ENCODE measurements around the gene ACAT2.

The ACAT2 gene

DNA sequence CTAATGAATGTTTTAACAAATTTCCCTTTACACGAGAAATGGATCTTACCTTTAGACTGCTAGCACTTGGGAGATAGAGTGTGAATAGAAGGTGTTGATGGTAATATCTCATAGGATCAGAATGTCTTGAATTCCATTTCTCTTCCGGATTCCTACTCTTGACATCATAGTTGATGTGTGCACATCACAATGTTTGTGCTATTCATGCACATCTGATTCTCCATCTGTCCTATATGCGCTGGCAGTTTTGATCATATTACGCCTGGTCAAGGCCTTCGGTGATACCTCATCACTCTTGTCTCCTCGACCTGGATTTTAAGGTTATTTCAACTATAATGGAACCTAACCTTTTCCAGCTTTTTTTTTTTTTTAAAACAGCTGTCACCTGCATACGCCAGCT, 16.8 kb upstream of the ACAT2 start:
- TF ChIP-seq, protein P1, sequence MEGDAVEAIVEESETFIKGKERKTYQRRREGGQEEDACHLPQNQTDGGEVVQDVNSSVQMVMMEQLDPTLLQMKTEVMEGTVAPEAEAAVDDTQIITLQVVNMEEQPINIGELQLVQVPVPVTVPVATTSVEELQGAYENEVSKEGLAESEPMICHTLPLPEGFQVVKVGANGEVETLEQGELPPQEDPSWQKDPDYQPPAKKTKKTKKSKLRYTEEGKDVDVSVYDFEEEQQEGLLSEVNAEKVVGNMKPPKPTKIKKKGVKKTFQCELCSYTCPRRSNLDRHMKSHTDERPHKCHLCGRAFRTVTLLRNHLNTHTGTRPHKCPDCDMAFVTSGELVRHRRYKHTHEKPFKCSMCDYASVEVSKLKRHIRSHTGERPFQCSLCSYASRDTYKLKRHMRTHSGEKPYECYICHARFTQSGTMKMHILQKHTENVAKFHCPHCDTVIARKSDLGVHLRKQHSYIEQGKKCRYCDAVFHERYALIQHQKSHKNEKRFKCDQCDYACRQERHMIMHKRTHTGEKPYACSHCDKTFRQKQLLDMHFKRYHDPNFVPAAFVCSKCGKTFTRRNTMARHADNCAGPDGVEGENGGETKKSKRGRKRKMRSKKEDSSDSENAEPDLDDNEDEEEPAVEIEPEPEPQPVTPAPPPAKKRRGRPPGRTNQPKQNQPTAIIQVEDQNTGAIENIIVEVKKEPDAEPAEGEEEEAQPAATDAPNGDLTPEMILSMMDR (IDR thresholded peaks at IDR 0.05) = no peak

- TF ChIP-seq, protein P1 (IDR thresholded peaks at IDR 0.05) = no peak
Observed at GRCh38 chr6:159746759-159747158, 15.1 kb upstream of the ACAT2 start.

DNA sequence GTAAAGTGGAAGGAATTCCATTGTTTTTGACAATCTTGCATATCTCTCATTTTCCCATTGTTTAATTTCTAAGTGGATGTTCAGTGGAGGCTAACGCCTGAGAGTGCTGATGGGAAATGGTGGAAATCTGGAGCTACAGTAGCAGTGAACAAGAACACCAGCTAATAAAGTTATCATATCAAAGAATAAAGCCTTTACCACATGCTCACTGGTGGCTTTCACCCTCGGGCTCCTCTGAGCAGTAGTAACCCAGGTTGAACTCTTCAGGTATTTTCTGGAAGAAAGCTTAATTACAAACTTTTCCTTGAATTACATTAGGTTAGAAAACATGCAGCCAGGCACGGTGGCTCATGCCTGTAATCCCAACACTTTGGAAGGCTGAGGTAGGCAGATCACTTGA, 10.4 kb upstream of the ACAT2 start:
- TF ChIP-seq, protein P1 (IDR thresholded peaks at IDR 0.05) = no peak

GRCh38 chr6:159753081-159753872, 8.6 kb upstream of the ACAT2 start:
- TF ChIP-seq, protein P1 (IDR thresholded peaks at IDR 0.05) = no peak

GRCh38 chr6:159754401-159754800, 7.4 kb upstream of the ACAT2 start:
- TF ChIP-seq, protein P1 (IDR thresholded peaks at IDR 0.05) = no peak

- TF ChIP-seq, protein P1 (IDR thresholded peaks at IDR 0.05) = no peak
Observed at GRCh38 chr6:159754959-159755914, 6.6 kb upstream of the ACAT2 start.

GRCh38 chr6:159756508-159756907, 5.3 kb upstream of the ACAT2 start:
- TF ChIP-seq, protein P1 (IDR thresholded peaks at IDR 0.05) = no peak

Data from LNCAP (cell line).